Measurements from ENCODE around the gene ECD.
"Not testable (repeated sequence)": the region's sequence is repeated elsewhere in the genome, so short reads cannot be mapped to it uniquely, and the experiment has no call there.

The ECD gene

DNA sequence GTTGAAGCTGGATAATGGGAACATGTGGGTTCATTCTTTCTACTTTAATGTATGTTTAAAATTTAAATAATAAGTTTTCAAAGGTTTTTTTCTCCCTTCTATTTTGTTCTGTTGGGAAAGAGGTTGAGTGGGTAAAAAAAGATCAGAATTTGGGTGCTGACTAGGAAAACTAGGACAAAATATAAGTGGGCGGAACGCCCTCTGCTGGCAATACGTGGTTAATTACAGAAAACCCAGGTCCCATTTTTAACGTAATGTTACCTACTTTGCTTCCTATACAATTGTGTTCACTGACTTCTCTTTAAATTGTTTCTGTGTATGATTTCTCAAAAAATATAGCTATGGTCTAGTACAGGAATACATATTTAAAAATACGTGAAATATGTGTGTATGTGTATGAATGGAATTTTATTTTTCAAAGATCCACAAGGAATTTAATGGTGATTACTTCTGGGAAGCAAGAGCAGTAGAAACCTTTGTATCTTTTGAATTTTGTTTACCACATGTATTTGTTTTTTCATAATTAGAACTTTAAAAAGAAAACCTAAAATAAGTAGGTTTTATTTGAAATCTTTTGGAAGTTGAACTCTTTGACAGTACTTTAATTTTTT is 8.7 kb downstream of the ECD start:
- DNase-seq (ENCODE audit: low read depth) = no peak

DNA sequence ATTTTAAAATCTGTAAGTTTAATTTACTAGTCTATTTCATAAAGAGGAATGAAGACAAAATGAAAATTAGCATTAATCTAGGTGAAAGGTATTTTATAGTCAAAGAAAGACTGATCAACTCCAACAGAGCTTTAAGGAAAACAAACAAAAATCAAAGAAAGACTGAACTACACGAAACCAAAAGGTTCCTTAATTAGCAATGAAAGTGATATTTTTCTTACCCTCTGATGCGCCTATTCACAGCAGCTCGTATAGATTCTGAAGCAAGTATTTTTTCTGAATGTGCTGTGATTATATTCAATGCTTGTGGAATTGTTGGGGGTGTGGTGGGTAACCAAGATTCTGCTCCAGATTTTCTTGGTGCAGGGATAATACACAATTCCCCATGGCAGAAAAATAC is 11.8 kb downstream of the ECD start:
- no peak for DNase-seq (ENCODE audit: low read depth)

DNA sequence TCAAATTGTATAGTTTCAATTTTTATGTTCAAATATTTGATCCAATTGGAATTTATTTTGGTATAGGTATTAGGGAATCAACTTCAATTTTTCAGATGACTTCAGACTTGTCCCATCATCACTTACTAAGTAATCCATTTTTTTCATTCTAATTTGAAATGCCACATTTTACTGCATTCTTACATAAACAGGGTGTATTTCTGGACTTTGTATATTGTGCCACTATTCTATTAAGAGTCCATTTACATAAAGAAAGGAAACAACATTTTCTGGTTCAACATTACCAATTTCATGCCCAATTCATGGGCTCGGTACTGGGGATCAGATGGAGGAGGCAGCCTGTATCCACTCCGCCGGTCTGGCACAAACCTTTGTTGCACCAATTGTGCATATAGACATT is 15.8 kb downstream of the ECD start:
- no peak for DNase-seq (ENCODE audit: low read depth)

DNA sequence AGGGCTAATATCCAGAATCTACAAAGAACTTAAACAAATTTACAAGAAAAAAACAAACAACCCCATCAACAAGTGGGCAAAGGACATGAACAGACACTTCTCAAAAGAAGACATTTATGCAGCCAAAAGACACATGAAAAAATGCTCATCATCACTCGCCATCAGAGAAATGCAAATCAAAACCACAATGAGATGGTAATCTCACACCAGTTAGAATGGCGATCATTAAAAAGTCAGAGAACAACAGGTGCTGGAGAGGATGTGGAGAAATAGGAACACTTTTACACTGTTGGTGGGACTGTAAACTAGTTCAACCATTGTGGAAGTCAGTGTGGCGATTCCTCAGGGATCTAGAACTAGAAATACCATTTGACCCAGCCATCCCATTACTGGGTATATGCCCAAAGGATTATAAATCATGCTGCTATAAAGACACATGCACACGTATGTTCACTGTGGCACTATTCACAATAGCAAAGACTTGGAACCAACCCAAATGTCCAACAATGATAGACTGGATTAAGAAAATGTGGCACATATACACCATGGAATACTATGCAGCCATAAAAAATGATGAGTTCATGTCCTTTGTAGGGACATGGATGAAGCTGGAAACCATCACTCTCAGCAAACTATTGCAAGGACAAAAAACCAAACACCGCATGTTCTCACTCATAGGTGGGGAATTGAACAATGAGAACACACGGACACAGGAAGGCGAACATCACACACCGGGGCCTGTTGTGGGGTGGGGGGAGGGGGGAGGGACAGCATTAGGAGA is 17.0 kb downstream of the ECD start:
- DNase-seq (ENCODE audit: low read depth) = not testable (repeated sequence)

DNA sequence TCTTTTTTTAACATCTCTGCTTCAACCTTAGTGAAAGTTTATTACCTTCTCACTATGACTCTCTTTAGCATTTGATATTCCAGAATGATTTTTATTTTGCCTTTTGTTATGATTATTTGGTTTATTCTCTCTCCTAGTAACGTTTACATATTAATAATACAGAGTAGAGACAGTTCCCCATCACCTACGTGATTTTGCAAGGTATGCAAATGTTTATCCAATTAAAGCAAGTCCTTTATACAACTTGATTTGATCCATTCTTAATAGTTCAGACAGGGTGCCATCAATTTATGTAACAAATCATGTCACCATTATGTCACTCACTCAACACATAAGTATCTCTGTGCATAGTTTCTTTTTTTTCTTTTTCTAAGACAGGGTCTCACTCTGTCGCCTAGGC is 26.2 kb downstream of the ECD start:
- no peak for DNase-seq (ENCODE audit: low read depth)

DNA sequence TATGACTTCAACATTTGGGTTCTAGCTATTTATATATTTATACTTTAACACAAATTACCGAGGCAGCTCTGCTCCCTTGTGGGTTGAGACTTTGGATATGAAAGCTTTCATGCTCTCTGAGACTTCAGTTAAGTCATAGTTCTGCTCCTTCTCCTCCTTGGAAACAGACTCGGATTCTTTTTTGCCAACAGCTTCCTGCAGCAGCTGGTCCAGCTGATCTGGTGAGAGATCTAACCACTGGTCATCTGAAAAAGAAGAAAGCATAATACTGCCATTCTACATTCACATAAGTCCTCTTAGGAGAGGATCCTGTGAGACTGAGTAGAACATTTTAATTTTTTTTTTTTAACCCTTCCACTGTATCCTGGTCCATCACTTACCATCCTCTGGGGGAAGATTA is 28.6 kb downstream of the ECD start:
- DNase-seq (ENCODE audit: low read depth) = no peak

DNA sequence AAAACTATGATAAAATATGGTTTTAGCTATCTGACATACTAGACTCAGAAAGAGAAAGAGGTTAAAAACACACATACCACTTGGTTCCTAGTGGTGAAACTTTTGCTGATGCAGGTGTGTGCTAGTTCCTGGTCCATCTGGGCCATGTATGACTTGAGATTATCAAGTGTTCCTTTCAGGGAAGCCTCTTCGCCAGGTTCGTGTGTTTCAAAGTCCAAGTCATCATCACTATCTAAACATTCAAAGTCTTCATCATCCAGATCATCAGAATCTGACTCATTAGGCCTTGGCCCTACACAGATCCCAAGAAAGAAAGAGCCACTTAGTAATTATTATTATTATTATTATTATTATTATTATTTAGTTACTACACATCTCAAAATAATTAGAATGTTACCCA is 31.2 kb downstream of the ECD start:
- DNase-seq (ENCODE audit: low read depth) = no peak

DNA sequence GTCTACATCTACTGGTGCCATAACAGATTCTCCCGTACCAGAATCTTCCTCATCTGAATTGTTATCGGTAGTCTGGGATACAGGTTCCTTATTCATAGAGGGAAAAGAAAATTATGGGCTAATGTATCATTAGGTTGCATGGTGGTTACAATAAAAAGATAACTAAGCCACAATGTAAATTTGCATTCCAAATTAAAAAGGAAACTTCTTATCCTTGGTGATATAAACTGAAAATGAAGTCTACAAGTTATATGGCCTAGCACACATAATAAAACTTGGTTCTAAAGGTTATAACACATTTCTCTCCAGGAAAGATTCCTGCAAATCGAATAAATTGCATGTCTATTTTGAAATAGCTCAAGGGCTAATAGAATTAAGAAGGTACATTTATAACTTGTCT is 33.1 kb downstream of the ECD start:
- no peak for DNase-seq (ENCODE audit: low read depth)

DNA sequence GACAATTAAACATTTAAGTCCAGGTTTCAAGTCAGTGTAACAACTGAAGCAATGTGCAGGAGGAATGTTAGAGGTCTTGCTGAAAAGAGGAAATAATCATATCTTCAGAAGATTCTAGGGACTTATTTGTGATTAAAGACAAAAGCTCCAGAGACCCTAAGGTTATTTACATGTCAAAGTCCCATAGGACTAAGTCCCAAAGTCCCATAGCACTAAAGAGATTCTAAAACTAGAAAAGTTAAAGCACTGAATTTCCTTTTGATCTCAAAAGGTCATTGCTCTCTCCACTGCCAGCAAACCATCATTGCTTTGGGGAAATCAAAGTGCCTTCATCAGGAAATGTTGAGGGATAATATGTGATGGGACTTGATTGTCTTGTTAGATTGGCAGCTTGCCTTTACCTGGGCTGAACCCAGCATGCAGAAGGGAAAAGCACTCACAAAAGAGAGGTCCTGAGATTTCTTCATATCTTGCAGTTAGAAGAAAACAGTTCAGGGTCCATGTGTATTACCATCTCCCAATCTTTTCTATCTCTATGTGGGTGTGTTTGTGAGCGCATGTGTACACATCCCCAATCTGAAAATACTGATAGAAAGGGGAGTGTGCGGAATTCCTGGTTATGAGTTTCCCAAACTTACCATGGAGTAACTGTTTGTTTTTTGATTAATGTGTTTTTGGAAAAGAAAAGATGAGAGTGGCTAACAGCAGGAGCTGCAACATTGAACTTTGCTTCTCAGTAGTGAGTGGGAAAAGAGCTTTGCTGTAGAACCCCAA is 35.7 kb downstream of the ECD start:
- no peak for DNase-seq (ENCODE audit: low read depth)

DNA sequence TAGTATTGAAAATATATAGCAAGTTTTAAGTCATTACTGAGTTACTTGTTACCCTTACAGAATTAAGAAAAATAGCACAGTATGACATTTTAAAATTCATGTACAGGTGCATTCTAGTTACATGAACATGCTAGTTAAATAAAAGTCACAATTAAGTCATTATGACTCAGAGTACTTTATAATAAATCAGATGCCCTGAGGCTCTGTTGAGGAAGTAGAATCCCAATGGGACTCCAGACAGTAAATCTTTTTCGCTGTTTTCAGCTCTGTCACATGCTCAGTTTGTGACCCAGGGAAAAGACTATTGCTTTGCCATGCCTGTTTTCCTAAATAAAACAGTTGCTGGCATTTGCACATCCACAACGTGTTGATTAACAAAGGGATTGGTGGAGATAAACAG is 36.5 kb downstream of the ECD start:
- no peak for DNase-seq (ENCODE audit: low read depth)

DNA sequence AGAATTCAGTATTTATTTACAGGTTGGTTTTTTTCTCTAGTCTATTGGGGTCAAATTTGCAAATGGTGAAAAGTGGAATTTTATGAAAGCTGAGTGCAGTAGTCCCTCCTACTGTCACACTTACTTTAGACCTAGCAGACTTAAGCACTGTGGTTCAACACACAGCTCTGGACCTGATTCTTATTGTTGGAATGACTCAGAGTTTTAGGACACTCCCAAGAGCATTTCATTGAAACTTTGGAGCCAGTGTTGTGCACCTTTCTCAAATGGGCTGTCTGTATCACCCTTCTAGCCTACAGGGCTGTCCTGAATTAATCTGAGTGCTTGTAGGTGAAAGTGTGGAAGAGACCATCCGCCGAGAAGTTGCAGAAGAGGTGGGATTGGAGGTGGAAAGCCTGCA is 41.5 kb downstream of the ECD start:
- DNase-seq (ENCODE audit: low read depth) = no peak

DNA sequence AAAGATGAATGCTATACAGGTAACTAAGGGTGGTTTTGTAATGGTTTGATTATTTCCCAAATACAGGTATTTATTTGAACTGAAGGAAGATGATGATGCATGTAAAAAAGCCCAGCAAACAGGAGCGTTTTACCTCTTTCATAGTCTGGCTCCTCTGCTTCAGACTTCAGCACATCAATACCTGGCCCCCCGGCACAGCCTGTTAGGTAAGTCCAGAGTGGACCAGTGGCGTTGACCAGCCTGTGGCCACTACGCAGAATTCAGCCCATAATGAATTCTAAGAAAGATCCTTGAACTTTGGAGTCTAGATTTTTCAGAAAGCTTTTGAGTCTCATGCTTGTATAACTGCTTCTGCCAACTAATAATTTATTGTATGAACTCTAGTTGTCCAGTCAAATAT is 47.9 kb downstream of the ECD start:
- DNase-seq (ENCODE audit: low read depth) = no peak

DNA sequence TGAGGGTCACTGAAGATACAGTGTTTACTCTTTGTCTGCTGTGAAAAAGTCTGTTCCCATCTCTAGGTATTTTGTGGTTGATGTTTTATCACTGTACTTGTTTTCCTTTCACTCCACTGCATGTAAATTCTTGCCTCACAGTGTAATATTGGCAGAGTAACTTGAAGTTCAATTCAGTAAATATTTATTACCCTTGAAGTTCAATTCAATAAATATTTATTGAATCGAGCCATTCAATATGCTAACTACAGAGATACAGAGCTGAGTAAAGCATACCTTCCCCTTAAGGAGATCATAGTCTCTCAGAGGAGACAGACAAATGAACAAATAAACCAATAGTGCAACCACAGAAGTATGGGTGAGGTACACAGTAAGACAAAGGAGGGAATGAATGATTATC is 48.4 kb downstream of the ECD start:
- DNase-seq (ENCODE audit: low read depth) = no peak

DNA sequence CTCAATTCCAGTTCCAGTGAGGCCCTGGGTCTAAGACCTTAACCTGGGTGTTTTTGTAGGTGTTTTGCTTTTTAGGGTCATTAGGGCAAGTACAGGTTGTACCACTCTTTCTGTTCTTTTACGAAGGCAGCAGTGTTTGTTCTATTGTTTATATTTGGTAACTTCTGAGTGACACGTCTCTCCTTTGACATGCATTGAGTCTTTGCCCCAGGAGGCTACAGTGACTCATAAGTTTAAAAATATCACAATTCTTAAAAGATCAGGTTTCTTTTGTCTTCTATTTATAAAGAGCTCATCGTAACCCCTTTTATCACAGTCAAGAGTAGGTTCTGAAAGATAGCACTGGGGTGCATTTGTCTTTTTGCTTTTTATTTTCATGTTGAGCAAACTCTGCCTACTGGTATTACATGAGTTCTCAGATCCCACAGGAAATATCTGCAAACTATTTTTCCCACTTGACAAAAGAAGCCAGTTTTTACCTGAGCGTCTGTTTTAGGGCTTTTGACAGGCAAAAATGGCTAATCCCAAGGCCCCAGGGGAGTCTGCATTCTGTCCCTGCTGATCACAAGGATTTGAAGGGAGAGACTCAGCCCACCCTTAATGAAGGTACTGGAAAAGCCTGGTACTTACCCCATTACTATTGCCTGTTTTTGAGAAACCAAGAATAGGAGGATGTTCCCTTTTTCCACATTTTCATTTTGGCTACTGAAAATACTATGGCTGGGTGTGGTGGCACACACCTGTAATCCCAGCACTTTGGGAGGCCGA is 49.6 kb downstream of the ECD start:
- DNase-seq (ENCODE audit: low read depth) = no peak

DNA sequence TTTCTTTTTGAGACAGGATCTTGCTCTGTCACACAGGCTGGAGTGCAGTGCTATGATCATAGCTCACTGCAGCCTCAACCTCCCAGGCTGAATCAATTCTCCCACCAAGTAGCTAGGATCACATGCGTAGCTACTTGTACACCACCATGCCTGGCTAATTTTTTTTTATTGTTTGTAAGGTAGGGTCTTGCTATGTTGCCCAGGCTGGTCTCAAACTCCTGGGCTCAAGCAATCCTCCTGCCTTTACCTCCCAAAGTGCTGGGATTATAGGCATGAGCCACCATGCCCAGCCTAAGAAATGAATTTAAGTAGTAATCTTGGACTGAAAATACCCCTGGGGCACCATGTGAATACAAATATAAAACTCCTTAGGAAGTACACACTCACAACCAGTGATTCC is 51.8 kb downstream of the ECD start:
- DNase-seq (ENCODE audit: low read depth) = no peak

DNA sequence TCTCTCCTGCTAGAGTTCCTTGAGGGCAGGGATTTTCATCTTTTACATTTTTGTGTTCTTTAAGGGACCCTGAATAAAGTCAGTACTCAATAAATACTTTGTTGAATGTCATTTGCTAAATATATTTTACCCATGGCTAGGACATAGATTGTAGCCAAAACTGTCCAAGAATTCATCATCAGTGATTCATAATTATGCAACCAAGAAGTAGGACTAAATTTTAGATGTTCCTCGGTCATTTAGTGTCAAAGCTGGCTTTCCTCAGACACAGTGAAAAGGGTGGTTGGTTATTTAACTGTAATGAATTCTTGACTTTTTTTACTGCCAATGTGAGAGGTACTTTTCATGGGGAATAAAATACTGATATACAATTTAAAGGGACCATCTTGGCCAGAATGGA is 54.3 kb downstream of the ECD start:
- DNase-seq (ENCODE audit: low read depth) = no peak

DNA sequence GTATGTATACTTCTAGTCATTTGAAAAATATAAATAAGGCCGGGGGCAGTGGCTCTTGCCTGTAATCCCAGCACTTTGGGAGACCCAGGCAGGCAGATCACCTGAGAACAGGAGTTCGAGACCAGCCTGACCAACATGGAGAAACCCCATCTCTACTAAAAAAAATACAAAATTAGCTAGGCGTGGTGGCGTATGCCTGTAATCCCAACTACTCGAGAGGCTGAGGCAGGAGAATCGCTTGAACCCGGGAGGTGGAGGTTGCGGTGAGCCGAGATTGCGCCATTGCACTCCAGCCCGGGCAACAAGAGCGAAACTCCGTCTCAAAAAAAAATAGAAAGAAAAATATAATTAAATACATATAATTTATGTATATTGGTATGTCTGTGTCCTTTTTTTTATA is 55.8 kb downstream of the ECD start:
- DNase-seq (ENCODE audit: low read depth) = not testable (repeated sequence)

DNA sequence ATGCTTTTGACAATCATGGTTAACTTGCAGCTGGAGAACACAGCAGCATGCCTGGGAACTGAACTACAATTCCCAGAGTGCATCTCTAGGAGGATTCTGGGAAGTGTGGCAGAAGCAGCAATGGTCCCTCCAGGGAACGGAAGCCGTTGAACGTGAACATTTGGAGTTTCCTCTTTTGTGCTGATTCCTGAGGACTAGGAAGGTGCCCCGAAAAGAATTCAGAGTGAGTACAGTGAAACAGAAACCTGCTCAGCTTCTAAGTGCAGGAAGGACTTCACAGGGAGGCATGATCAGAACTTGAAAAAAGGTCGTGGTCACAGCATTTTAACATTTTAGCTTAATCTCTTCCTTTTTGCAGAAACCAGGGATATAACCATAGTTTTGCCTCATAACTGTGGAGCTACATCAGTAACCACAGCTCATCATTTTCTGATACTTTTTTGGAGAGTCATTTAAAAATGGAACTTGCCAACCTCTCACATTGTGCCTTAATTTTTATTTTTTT is 57.4 kb downstream of the ECD start, which contains the start of gene NUDT13:
TSS of gene NUDT13 (plus strand) at position 111 of the 505 bp plus-strand sequence. CDS start 3,911 bp downstream, outside the sequence.
- DNase-seq (ENCODE audit: low read depth) = no peak

DNA sequence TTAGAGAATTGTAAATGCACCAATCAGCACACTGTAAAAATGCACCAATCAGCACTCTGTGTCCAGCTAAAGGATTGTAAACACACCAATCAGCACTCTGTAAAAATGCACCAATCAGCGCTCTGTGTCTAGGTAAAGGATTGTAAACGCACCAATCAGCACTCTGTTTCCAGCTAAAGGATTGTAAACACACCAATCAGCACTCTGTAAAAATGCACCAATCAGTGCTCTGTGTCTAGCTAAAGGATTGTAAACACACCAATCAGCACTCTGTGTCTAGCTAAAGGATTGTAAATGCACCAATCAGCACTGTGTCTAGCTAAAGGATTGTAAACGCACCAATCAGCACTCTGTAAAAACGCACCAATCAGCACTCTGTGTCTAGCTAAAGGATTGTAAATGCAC is 58.6 kb downstream of the ECD start:
- not testable (repeated sequence) for DNase-seq (ENCODE audit: low read depth)

DNA sequence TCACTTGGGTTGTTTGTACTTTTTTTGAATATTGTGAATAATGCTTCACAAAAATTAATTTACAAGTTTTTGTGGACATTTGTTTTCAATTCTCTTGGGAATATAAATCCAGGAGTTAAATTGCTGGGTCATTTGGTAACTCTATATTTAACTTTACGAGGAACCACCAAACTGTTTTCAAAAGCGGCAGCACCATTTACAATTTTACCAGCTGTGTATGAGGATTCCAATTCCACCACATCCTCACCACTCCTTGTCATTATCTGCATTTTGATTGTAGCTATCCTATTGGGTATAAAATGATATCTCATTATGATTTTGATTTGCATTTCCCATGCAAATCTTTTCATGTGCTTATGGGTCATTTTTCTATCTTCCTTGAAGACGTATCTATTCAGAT is 61.5 kb downstream of the ECD start:
- no peak for DNase-seq (ENCODE audit: low read depth)

DNA sequence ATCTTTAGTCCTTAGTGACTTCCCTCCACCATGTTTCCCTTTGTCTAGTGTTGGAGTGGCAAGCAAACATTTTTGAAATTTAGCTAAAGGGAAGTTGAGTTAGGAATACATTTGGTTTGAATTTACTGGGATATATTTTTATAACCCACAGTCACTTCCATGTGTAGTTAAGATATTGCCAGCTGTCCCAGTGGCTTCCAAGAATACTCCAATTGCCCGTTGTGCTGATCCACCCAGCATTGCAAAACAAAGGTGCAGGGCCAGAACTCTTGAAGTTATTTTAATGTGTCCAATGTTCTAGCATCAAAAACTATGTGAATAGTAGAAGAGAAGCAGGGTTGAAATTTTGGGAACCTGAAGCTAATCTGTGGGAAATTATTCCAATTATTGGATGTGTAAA is 68.7 kb downstream of the ECD start:
- DNase-seq (ENCODE audit: low read depth) = no peak

DNA sequence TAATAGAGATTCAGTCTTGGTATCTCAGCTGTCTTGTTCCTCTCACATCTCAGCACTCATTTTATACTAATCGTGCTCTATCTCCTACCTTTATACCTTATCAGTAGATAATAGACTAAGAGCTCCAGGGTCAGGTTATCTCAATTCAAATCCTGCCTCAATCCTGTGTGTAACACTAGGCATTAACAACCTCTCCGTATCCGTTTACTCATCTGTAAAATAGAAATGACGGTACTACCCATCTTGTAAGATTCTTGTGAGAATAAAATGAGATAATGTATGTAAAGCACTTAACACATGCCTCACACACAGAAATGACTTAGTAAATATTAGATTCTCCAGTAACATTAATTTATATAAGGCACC is 70.5 kb downstream of the ECD start:
- DNase-seq (ENCODE audit: low read depth) = no peak
